HepG2 (cell line): ENCODE measurements around the gene AJM1. TPM values are rescaled to one million over a fixed set of nuclear protein-coding genes. Genes with fewer than 3 reads are reported as not detected.
A peak's percentile ranks its signal among the peaks of the same experiment; 100 is the strongest.

Experiments
- ARHGAP35 ChIP-seq: sonication (generic); formaldehyde crosslinking; IDR thresholded peaks from 2 replicates; pipeline ENCODE4 v1.9.0; 2022; ENCODE audit warnings: mild to moderate bottlenecking, inconsistent platforms, moderate library complexity, missing genetic modification reagents, borderline replicate concordance
- GABPA ChIP-seq, 2 experiments: IDR thresholded peaks; 2 replicates each; pipeline ENCODE4 v1.6.1; 2011 to 2016; ENCODE audit warnings: low read depth in 2 of 2, low read length in 1 of 2, missing biosample characterization in 1 of 2, missing genetic modification characterization in 1 of 2
- HHEX ChIP-seq: IDR thresholded peaks from 2 replicates; pipeline ENCODE4 v1.6.1; 2016; ENCODE audit warnings: control low read depth
- HMGA1 ChIP-seq: sonication (generic); formaldehyde crosslinking; conservative IDR thresholded peaks from 2 replicates; pipeline ENCODE4 v1.4.0; 2020; ENCODE audit warnings: missing genetic modification reagents
- MBD4 ChIP-seq: IDR thresholded peaks from 2 replicates; pipeline ENCODE4 v1.6.1; 2012; ENCODE audit warnings: low read length, inconsistent platforms, borderline replicate concordance
- MEIS1 ChIP-seq: sonication (generic); formaldehyde crosslinking; IDR thresholded peaks from 2 replicates; pipeline ENCODE4 v1.9.0; 2021; ENCODE audit warnings: mild to moderate bottlenecking, missing genetic modification reagents, moderate library complexity, borderline replicate concordance
- NFE2 ChIP-seq: sonication (generic); formaldehyde crosslinking; IDR thresholded peaks from 2 replicates; pipeline ENCODE4 v1.4.0; 2020; ENCODE audit warnings: missing genetic modification reagents
- NKX3-1 ChIP-seq: sonication (generic); formaldehyde crosslinking; IDR thresholded peaks from 2 replicates; pipeline ENCODE4 v1.5.0; 2020; ENCODE audit warnings: missing genetic modification reagents
- PAWR ChIP-seq: sonication (generic); formaldehyde crosslinking; IDR thresholded peaks from 2 replicates; pipeline ENCODE4 v1.4.0; 2020; ENCODE audit warnings: missing genetic modification reagents, mild to moderate bottlenecking, borderline replicate concordance
- TCF12 ChIP-seq, 2 experiments: fragments of 450-650 bp in 1 of 2; sonication (generic) in 1 of 2; formaldehyde crosslinking in 1 of 2; IDR thresholded peaks; 2 replicates each; pipeline versions ENCODE4 v1.6.1 to v1.8.0; 2017 to 2022; ENCODE audit warnings: antibody characterized with exemption in 1 of 2, mild to moderate bottlenecking in 1 of 2, missing genetic modification reagents in 1 of 2, moderate library complexity in 1 of 2
- U2AF2 ChIP-seq: fragments of 200-400 bp; formaldehyde crosslinking; IDR thresholded peaks from 2 replicates; pipeline ENCODE4 v1.6.1; 2017; ENCODE audit warnings: low read depth, mild to moderate bottlenecking, low read length
- UBTF ChIP-seq: sonication (generic); formaldehyde crosslinking; IDR thresholded peaks from 2 replicates; pipeline ENCODE4 v1.4.0; 2020; ENCODE audit warnings: mild to moderate bottlenecking, missing genetic modification reagents
- ZBTB43 ChIP-seq: sonication (generic); formaldehyde crosslinking; conservative IDR thresholded peaks from 2 replicates; pipeline ENCODE4 v1.4.0; 2020; ENCODE audit warnings: missing genetic modification reagents
- ZFP41 ChIP-seq: sonication (generic); formaldehyde crosslinking; IDR thresholded peaks from 2 replicates; pipeline ENCODE4 v1.4.0; 2020; ENCODE audit warnings: mild to moderate bottlenecking, missing genetic modification reagents, borderline replicate concordance
- ZFP90 ChIP-seq: sonication (generic); formaldehyde crosslinking; IDR thresholded peaks from 2 replicates; pipeline ENCODE4 v1.8.0; 2022; ENCODE audit warnings: missing genetic modification reagents, mild to moderate bottlenecking, inconsistent platforms, borderline replicate concordance
- ZNF30 ChIP-seq: sonication (generic); formaldehyde crosslinking; IDR thresholded peaks from 2 replicates; pipeline ENCODE4 v1.5.0; 2020; ENCODE audit warnings: mild to moderate bottlenecking, missing genetic modification reagents
- ZNF503 ChIP-seq: sonication (generic); formaldehyde crosslinking; IDR thresholded peaks from 2 replicates; pipeline ENCODE4 v1.4.0; 2020; ENCODE audit warnings: missing genetic modification reagents
- ZNF678 ChIP-seq: sonication (generic); formaldehyde crosslinking; IDR thresholded peaks from 2 replicates; pipeline ENCODE4 v1.4.0; 2020; ENCODE audit warnings: mild to moderate bottlenecking, missing genetic modification reagents
- ZNF776 ChIP-seq: sonication (generic); formaldehyde crosslinking; IDR thresholded peaks from 2 replicates; pipeline ENCODE4 v1.4.0; 2020; ENCODE audit warnings: mild to moderate bottlenecking, missing genetic modification reagents
- ZSCAN21 ChIP-seq: sonication (generic); formaldehyde crosslinking; IDR thresholded peaks from 2 replicates; pipeline ENCODE4 v1.8.0; 2022; ENCODE audit warnings: mild to moderate bottlenecking, missing genetic modification reagents, moderate library complexity, borderline replicate concordance
- polyA plus RNA-seq, 8 experiments: library from polyadenylated mRNA; depleted of rRNA in 3 of 8; stranded (reverse) in 7 of 8; unstranded in 1 of 8; fragments of >200 nt; fragmentation: Illumina TruSeq in 4 of 8; extraction: Trizol in 4 of 8; gene quantifications; 2 replicates each; pipeline versions ENCODE4 v1.2.1 to v1.2.3, GENCODE V29; 2011 to 2016; ENCODE audit warnings: low read depth in 4 of 8, missing spikeins in 1 of 8, mixed read lengths in 1 of 8; ENCODE audit not compliant: insufficient read depth in 1 of 8
- total RNA-seq, 5 experiments: library from RNA; depleted of rRNA; stranded (reverse); fragments of >200 nt; fragmentation: Illumina TruSeq; extraction: Trizol; gene quantifications; 2 replicates each; pipeline ENCODE4 v1.2.3, GENCODE V29; 2016; ENCODE audit warnings: low read depth in 1 of 5
- TF ChIP-seq, protein P1 (sequence below): IDR thresholded peaks from 2 replicates; pipeline ENCODE4 v1.6.1; 2018; ENCODE audit warnings: missing genetic modification reagents
- TF ChIP-seq, protein P2 (sequence below): sonication (generic); formaldehyde crosslinking; IDR thresholded peaks from 2 replicates; pipeline ENCODE4 v1.5.0; 2020; ENCODE audit warnings: missing genetic modification reagents

AJM1 gene
- total and polyA plus RNA-seq, 2 of the 13 experiments (the other 11 are each of a cell fraction or from before 2014, with no cell fraction given) = 1.1 to 1.2 TPM

- TF ChIP-seq ZBTB43 (CRISPR knock-in tag) = no peak
- TF ChIP-seq ZNF678 = no peak
- no peak for TF ChIP-seq ZNF503 (CRISPR knock-in tag)
- TF ChIP-seq, protein P1, sequence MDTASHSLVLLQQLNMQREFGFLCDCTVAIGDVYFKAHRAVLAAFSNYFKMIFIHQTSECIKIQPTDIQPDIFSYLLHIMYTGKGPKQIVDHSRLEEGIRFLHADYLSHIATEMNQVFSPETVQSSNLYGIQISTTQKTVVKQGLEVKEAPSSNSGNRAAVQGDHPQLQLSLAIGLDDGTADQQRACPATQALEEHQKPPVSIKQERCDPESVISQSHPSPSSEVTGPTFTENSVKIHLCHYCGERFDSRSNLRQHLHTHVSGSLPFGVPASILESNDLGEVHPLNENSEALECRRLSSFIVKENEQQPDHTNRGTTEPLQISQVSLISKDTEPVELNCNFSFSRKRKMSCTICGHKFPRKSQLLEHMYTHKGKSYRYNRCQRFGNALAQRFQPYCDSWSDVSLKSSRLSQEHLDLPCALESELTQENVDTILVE (CRISPR knock-in tag) = no peak
- TF ChIP-seq MBD4 = no peak
- TF ChIP-seq GABPA (IDR thresholded peaks at IDR 0.05; ENCODE audit: low read depth, low read length) = no peak
- TF ChIP-seq GABPA (CRISPR knock-in tag; IDR thresholded peaks at IDR 0.05; ENCODE audit: low read depth) = no peak
- no peak for TF ChIP-seq TCF12 (IDR thresholded peaks at IDR 0.05)
- peak; percentile 60; the same call in 1 of the 2 replicates for TF ChIP-seq TCF12 (CRISPR knock-in tag; IDR thresholded peaks at IDR 0.05)
- no peak for TF ChIP-seq ZNF30 (CRISPR knock-in tag)
- no peak for TF ChIP-seq ZSCAN21
- no peak for TF ChIP-seq HHEX (CRISPR knock-in tag)
- TF ChIP-seq ZNF776 (CRISPR knock-in tag) = peak; percentile 62
- TF ChIP-seq ARHGAP35 = no peak
- no peak for TF ChIP-seq ZFP90 (CRISPR knock-in tag)
- no peak for TF ChIP-seq NKX3-1 (CRISPR knock-in tag)
- peak; percentile 50; the same call in 1 of the 2 replicates for TF ChIP-seq UBTF (CRISPR knock-in tag)
- TF ChIP-seq HMGA1 = no peak
- no peak for TF ChIP-seq PAWR (CRISPR knock-in tag)
- TF ChIP-seq ZFP41 (CRISPR knock-in tag) = no peak
- TF ChIP-seq, protein P2, sequence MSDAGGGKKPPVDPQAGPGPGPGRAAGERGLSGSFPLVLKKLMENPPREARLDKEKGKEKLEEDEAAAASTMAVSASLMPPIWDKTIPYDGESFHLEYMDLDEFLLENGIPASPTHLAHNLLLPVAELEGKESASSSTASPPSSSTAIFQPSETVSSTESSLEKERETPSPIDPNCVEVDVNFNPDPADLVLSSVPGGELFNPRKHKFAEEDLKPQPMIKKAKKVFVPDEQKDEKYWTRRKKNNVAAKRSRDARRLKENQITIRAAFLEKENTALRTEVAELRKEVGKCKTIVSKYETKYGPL (CRISPR knock-in tag) = no peak
- TF ChIP-seq MEIS1 (CRISPR knock-in tag) = peak; percentile 64; the same call in 1 of the 2 replicates
- TF ChIP-seq NFE2 (CRISPR knock-in tag) = no peak
- no peak for TF ChIP-seq U2AF2
Observed at GRCh38 chr9:136840877-136841645, 1.2 kb upstream of the AJM1 start (continued).
